Neural cell (in vitro differentiated cells): ENCODE data around the gene TBP.
"Not testable (repeated sequence)": the region's sequence is repeated elsewhere in the genome, so short reads cannot be mapped to it uniquely, and the experiment has no call there.

ENCODE experiments used
- CTCF ChIP-seq: fragments of 450-650 bp; IDR thresholded peaks from 2 replicates; pipeline ENCODE4 v1.5.1; 2014; ENCODE audit warnings: antibody characterized with exemption, mild to moderate bottlenecking, moderate library complexity; ENCODE audit not compliant: poor library complexity, severe bottlenecking
- EP300 ChIP-seq: fragments of 450-650 bp; conservative IDR thresholded peaks from 2 replicates; pipeline ENCODE4 v1.6.1; 2014; ENCODE audit warnings: antibody characterized with exemption, mild to moderate bottlenecking, moderate library complexity; ENCODE audit not compliant: poor library complexity, severe bottlenecking
- EZH2 ChIP-seq: fragments of 200-600, 300-800 bp; shearing (Covaris generic), sonication (generic); IDR thresholded peaks from 2 replicates; pipeline ENCODE4 v1.6.1; 2014; ENCODE audit warnings: antibody characterized with exemption, low read length, borderline replicate concordance, mild to moderate bottlenecking; ENCODE audit not compliant: insufficient read depth, poor library complexity, severe bottlenecking
- MXI1 ChIP-seq: fragments of 450-650 bp; conservative IDR thresholded peaks from 2 replicates; pipeline ENCODE4 v1.6.1; 2014; ENCODE audit warnings: antibody characterized with exemption, mild to moderate bottlenecking; ENCODE audit not compliant: poor library complexity, severe bottlenecking
- POLR2AphosphoS5 ChIP-seq: IDR thresholded peaks from 2 replicates; pipeline ENCODE4 v1.6.1; 2012
- RAD21 ChIP-seq: fragments of 450-650 bp; conservative IDR thresholded peaks from 2 replicates; pipeline ENCODE4 v1.6.1; 2014; ENCODE audit warnings: antibody characterized with exemption, mild to moderate bottlenecking, moderate library complexity
- REST ChIP-seq: IDR thresholded peaks from 2 replicates; pipeline ENCODE4 v1.6.1; 2012; ENCODE audit warnings: borderline replicate concordance
- SMC3 ChIP-seq: fragments of 450-650 bp; conservative IDR thresholded peaks from 2 replicates; pipeline ENCODE4 v1.6.1; 2014; ENCODE audit warnings: antibody characterized with exemption, mild to moderate bottlenecking, moderate library complexity; ENCODE audit not compliant: poor library complexity
- TAF1 ChIP-seq: IDR thresholded peaks from 2 replicates; pipeline ENCODE4 v1.6.1; 2012; ENCODE audit warnings: low read depth

- not testable (repeated sequence) for TF ChIP-seq CTCF, POLR2AphosphoS5, EZH2, MXI1, EP300, TAF1, REST, RAD21, SMC3
Observed at GRCh38 chr6:170527995-170528394, 26.2 kb upstream of the TBP start.
